GM18517 (cell line): Measurements from ENCODE around the gene CAST.
"Not testable (repeated sequence)": the region's sequence is repeated elsewhere in the genome, so short reads cannot be mapped to it uniquely, and the experiment has no call there.

Experiments
- ATAC-seq: cut with Tn5 transposase; IDR thresholded peaks from one replicate; pipeline ENCODE4 v1.9.1; 2021; ENCODE audit warnings: mild to moderate bottlenecking, moderate library complexity; ENCODE audit not compliant: unreplicated experiment

The CAST gene

GRCh38 chr5:96743805-96744204 is 81.6 kb downstream of the CAST start:
- no peak for ATAC-seq

- ATAC-seq: not testable (repeated sequence)
Observed at GRCh38 chr5:96744218-96744617, 82.0 kb downstream of the CAST start.

- ATAC-seq: no peak
Observed at GRCh38 chr5:96745025-96745424, 82.8 kb downstream of the CAST start.

GRCh38 chr5:96745844-96746531 is 83.8 kb downstream of the CAST start:
- no peak for ATAC-seq

GRCh38 chr5:96747720-96748119 is 85.5 kb downstream of the CAST start:
- no peak for ATAC-seq

GRCh38 chr5:96750110-96750822 is 88.1 kb downstream of the CAST start:
- no peak for ATAC-seq

- no peak for ATAC-seq
Observed at GRCh38 chr5:96751203-96752169, 89.3 kb downstream of the CAST start.

- ATAC-seq: no peak
Observed at GRCh38 chr5:96752341-96753016, 90.3 kb downstream of the CAST start.

- ATAC-seq: no peak
Observed at GRCh38 chr5:96753017-96753397, 90.8 kb downstream of the CAST start.

- ATAC-seq: no peak
Observed at GRCh38 chr5:96753848-96754247, 91.7 kb downstream of the CAST start.

GRCh38 chr5:96755851-96756250 is 93.7 kb downstream of the CAST start:
- ATAC-seq: no peak

- no peak for ATAC-seq
Observed at GRCh38 chr5:96756985-96757384, 94.8 kb downstream of the CAST start.

GRCh38 chr5:96758621-96759020 is 96.4 kb downstream of the CAST start:
- no peak for ATAC-seq

GRCh38 chr5:96761618-96762017 is 99.4 kb downstream of the CAST start:
- no peak for ATAC-seq

GRCh38 chr5:96763026-96763425 is 100.8 kb downstream of the CAST start:
- ATAC-seq: no peak

- ATAC-seq: no peak
Observed at GRCh38 chr5:96765043-96765442, 102.9 kb downstream of the CAST start.

GRCh38 chr5:96768708-96769251 is 106.6 kb downstream of the CAST start:
- no peak for ATAC-seq

- ATAC-seq: no peak
Observed at GRCh38 chr5:96771395-96771794, 109.2 kb downstream of the CAST start.

GRCh38 chr5:96772111-96772510 is 109.9 kb downstream of the CAST start:
- ATAC-seq: no peak

GRCh38 chr5:96772542-96772941 is 110.4 kb downstream of the CAST start:
- ATAC-seq: no peak

- ATAC-seq: no peak
Observed at GRCh38 chr5:96775050-96775449, 112.9 kb downstream of the CAST start.
